Middle frontal gyrus (tissue), 1 donor: ENCODE results near the gene BTRC.
"Not testable (repeated sequence)": the region's sequence is repeated elsewhere in the genome, so short reads cannot be mapped to it uniquely, and the experiment has no call there.

Source experiments
- DNase-seq: peaks from one replicate; pipeline ENCODE4 v3.0.0-alpha.2; 2015; ENCODE audit warnings: low spot score; ENCODE audit errors: extremely low spot score

The BTRC gene

DNA sequence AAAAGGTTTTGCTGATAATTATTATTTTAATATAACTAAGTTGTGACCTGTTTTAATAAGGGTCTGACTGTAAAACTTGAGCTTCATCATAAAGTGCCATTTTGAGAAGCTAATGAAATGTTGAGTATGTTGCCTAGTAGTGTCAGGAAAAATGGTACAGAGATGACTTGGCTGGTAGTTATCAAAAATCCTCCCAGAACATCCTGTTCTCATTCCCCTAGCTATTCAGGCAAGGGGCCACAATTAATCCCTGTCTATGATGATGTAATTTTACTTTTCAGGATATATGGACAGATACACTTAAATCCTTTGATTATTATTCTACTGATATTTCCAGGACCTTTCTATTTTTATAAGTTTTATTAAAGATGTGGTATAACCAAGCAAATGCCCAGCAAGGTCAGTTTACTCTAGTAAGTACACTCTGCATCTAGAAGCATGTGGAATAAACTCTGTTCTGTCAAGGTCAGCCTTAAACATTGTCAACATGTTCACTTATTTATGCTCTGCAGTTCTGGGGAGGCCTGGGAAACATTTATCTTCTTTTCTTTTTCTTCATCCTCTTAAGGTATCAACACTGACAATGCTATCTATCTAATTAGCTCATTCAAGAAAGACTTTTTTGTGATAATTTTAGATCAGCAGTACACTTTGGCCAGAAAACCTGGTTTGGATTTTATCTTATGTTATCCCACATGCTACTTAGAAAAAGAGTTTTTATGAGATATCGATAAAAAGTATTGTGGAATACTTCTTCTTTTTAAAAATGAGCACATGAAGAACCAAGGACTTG is 32.1 kb downstream of the BTRC start:
- DNase-seq = no peak

DNA sequence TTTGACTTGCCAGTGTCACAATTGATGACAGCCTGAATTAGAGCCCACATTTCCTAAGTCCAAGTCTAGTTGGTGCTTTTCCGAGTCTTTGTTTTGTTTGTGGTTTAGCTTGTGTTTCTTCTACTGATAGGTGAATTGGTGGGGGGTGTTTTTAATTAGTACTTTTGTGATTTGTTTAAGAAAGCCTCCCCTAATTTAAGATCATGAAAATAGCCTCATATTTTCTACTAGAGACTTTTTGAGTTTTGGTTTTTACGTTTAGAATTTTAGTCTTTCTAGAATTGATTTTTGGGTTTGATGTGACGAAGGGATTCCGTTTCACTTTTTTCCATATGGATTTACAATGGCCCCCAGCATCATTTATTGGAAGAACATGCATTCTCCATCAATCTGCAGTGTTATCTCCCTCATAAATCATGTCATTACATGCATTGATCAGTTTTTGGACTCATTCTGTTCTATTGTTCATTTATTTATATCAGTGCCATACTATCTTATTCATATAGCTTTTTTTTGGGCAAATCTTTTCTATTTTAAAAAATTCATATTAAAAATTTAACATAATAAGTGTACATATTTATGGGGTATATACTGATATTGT is 32.8 kb downstream of the BTRC start:
- DNase-seq = no peak

DNA sequence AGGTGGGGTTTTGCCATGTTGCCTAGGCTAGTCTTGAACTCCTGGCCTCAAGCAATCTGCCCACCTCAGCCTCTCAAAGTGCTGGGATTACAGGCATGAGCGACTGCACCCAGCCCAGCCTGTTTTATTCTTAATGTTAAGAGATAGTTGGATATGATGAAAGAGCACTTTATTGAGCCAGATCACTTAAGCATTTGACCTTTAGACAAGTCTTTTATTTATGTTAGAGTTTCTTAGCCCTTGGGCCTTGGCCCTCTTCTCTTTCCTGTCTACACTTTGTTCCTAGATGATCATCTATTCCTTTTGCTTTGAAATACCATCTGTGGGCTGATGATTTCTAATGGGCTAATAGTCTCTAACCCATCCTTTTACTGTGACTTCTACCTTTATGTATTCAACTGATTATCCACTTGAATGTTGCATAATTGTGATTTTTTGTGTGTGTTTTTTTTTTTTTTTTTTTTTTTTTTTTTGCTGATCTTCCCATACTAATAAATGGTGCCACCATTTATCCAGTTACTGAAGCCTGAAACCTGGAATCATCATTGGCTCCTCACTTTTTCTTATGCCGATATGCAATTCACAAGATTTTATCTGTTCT is 34.8 kb downstream of the BTRC start:
- DNase-seq = no peak

DNA sequence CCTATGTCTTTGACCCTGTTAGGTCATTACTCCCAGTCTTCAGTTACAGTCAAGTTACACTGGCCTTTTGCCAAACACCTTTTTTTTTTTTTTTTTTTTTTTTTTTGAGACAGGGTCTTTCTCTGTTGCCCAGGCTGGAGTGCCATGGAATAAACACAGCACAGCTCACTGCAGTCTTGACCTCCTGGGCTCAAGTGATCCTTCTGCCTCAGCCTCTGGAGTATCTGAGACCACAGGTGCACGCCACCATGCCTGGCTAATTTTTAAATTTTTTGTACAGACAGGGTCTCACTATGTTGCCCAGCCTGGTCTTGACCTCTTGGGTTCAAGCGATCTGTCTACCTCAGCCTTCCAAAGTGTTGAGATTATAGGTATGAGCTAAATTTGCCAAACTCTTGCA is 35.6 kb downstream of the BTRC start:
- DNase-seq = not testable (repeated sequence)

DNA sequence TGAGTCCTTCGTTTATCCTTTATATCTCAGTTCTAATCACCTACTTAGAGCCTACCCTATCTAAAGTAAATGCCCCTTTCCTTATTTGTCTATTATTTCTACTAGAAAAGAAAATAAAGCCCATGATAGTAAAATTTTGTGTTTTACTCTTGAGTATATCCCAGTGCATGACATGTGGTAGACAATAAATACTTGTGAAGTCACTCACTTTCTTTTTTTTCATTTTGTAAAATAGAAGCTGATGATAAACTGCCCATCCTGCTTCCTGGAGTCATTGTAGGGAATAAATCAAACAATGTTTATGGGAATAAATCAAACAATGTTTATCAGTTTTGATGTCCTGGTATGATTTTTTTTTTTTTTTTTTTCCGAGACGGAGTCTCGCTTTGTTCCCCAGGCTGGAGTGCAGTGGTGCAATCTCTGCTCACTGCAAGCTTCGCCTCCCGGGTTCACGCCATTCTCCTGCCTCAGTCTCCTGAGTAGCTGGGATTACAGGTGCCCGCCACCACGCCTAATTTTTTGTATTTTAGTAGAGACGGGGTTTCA is 36.1 kb downstream of the BTRC start:
- DNase-seq = no peak

DNA sequence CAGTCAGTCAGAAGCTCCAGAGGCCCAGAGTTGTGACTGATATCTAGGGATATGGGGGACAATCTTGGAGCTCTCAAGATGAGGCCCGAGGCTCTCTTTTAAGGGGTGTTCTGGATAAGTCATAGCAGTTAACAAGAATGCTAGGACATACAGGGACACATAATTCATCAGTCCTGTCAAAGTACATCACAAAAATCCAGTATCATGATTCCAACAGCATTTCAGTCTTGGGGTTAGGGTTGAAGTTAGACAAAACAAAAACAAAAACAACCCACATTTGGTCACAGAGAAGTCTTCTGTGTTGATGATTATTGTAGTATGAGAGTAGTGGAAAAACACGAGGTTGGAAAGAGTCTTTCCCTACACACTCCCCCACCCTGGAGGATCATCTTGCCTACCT is 39.4 kb downstream of the BTRC start:
- no peak for DNase-seq

DNA sequence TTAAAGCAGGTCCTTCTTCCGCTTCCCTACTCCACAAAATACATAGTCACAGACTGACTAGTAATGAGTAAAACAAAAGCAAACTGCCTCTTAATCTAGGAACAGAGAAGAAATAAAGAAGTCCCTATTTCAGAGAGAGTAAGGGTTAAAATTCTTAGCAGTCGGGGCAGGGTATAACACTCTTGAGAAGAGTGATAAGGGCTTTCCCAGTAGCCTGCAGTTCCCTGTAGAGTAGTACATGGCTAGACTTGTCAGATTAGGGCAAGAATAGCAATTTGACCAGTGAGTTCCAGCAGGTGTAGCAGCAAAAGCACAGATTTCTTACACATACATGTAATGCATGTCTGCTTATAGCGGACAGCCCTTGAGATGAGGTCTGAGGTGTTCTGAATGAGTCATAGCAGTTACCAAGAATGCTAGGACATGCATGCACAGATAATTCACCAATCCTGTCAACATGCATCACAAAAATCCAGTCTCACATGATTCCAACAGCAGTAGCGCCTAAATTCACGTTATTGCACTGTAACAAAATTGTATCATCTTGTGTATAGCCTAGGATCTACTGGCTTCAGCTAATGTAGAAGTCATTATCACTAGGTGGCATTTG is 40.7 kb downstream of the BTRC start:
- no peak for DNase-seq

DNA sequence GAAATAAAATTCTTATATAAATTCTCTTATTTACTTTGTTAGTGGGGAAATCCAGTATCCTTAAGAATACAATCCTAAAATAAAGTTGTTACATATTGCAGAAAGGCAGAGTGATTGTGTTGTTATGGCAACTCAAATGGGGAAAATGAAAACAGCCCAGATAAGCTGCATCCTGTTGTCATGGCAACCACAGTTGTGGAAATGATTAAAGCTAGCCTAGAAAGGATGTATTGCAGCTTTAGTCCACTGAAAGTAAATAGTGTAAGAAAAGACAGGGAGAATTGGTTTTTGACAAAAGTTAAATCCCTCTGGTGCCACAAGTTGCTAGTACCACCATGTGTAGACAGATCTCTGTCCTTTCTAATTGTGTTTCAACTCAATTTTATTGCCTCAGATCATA is 43.2 kb downstream of the BTRC start:
- DNase-seq = peak; percentile 57

DNA sequence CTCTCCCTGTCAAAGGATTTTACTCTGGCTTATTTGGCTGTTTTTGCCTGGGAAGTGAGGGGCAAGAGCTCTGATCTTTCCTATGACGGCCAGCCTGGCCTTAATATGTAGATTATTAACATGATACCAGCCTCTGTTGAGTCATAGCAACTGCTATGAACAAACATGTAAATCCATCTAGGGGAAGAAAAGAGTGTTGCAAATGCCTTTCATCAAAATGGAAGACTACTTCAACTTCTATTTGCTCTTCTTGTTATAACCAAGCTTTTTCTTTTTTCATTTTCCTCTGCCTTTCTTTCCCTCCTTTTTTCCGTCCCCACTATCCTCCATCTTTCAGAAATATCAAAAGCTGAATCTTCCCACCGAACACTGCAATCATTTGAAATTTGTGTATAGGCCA is 46.6 kb downstream of the BTRC start:
- DNase-seq = no peak

DNA sequence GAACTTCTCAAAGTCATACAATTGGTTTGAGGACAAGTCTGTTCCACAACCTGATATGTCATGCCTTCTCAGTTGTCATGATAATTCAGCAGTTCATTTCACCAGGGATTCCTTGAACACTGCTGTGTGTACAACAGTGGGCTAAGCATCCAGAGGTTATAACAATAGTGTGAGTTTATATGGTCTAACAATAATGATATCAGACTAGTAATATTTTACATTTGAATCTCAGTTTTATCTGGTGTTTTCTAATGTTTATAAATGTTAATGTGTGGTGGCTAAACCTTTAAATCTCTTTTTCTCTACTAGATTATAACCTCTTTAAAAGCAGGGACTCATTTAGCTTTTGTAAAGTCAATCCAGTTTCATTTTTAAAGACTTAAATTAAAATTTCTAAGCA is 48.7 kb downstream of the BTRC start:
- no peak for DNase-seq

DNA sequence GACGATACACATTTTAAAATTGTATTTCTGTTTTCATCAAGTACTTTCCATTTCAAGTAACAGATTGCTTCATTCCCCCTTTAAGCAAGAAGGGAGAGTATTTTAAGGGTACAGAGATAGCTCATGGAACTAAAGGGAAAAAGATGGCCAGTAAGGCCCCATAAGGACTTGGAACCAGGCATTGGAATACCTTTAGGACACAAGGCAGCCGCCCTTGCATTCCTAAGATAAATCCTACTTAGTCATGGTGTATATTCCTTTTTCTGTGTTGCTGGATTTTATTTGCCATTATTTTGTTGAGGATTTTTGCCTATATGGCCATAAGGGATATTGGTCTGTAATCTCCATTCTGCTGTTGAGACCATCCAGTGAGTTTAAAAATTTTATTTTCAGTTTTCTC is 49.2 kb downstream of the BTRC start:
- no peak for DNase-seq

DNA sequence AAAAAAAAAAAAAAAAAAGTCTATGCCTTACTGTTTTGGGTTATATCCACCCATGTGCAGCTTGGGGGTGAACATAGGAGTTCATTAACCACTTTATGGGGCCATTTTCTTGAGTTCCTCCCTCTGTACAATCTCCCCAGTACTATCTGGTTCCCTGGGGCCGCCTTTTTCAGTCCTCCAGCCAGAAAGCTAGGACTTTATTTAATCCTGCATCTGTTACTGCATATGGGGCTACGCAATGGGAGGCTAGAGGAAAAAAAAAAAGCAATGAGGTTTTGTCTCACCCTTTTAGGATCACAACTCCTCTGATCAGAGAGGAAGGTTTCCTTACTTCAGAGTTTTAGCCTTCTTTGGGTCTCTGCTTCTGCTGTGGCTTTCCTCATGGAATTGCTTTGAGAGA is 51.0 kb downstream of the BTRC start:
- DNase-seq = no peak

DNA sequence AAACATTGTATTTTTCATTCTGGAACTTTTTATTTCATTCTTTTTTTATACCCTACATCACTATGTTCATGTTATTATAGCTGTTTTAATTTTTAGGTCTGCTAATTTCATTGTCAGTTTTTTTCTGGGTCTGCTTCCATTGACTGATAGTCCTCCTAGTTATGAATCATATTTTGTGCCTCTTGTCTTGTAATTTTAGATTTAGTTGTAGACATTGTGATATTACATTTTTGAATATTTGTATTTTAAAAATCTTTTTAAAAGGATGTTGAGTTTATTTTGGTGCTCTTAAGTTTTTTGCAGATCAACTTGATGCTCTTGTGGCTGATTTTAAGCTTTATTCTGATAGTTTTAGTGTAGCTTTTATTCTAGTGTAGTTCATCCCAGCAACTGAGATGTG is 57.6 kb downstream of the BTRC start:
- DNase-seq = no peak

DNA sequence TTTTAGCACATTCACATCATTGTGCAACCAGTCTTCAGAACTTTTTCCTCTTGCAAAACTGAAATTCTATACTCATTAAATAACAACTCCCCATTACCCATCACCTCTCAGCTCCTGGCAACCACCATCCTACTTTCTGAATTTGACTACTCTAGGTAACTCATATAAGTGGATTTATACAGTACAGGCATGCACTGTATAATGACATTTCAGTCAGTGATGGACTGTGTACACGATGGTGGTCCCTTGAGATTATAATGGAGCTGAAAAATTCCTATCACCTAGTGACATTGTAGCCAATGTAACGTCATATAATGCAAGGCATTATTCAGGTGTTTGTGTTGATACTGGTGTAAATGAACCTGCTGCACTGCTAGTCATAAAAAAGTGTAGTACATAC is 60.1 kb downstream of the BTRC start:
- no peak for DNase-seq

DNA sequence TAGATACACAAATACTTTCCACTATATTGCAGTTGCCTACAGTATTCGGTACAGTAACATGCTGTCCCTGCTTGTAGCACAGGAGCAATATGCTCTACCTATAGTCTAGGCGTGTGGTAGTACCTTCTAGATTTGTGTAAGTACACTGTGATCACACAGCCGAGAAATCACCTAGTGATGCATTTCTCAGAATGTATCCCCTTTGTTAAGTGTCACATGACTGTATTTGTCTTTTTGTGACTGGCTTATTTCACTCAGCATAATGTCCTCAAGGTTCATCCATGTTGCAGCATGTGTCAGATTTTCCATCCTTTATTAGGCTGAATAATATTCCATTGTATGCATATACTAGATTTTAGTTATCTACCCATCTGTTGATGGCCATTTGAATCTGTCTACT is 61.9 kb downstream of the BTRC start:
- DNase-seq = no peak

DNA sequence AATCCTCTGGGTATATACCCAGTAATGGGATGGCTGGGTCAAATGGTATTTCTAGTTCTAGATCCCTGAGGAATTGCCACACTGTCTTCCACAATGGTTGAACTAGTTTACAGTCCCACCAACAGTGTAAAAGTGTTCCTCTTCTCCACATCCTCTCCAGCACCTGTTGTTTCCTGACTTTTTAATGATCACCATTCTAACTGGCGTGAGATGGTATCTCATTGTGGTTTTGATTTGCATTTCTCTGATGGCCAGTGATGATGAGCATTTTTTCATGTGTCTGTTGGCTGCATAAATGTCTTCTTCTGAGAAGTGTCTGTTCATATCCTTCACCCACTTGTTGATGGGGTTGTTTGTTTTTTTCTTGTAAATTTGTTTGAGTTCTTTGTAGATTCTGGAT is 68.0 kb downstream of the BTRC start:
- DNase-seq = not testable (repeated sequence)

DNA sequence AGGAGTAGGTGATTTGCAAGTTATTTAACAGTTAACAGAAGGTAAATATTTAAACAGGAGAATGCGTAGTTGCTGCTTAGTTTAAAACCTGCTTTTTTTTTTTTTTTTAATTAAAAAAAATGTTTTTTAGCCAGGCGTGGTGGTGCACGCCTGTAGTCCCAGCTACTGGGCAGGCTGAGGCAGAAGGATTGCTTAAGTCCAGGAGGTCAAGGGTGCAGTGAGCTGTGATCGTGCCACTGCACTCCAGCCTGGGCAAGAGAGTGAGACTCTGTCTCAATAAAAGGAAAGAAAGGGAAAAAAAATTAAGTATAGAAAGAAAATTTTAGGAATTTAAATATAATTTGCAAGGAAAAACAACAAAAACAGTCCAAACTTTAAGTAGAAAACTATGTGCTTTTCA is 71.6 kb downstream of the BTRC start:
- DNase-seq = no peak

DNA sequence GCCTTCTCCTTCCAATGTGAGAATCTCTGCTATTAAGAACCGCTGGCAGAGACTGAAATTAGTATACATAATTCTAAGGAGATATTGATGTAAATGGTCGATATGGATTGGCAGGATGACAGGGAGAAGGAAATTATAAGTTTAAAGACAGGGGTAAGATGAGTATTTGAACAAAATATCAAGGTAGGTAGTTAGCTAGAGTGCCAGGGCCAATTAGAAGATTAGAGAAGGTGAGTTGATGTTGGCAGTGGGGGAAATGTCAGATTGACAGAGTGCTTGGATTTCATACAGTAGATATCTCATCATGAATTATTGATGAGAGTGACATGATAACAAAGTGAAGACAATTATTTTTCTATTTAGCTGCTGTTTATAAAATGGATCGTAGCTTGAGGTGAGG is 74.1 kb downstream of the BTRC start:
- no peak for DNase-seq

DNA sequence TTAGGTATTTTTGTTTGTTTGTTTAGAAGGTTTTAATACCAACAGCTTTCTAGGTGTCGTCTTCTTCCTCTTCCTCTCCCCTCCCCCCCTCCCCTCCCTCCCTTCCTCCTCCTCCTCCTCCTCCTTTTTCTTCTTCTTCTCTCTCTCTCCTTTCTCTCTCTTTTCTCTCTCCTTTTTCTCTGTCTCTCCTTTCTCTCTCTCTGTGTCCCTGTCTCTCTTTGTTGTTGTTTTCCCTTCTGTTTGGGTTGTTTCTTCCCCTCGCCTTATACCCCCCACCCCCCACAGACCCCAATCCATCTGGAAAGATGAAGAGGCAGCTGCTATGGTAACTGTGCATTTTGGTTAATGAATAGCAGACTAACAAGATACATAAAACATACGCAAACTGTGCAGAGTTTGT is 75.5 kb downstream of the BTRC start:
- DNase-seq = no peak

DNA sequence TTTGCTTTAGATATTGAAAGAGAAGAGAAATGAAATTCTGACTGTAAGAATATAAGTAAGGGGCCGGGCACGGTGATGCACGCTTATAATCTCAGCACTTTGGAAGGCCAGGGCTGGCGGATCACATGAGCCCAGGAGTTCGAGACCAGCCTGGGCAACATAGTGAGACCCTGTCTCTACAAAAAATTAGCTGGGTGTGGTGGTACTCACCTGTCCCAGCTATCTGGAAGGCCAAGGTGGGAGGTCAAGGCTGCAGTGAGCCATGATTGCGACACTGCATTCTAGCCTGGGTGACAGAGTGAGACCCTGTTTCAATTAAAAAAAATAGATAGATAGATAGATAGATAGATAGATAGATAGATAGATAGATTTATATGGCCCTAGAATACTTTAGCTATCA is 82.3 kb downstream of the BTRC start:
- DNase-seq = no peak

DNA sequence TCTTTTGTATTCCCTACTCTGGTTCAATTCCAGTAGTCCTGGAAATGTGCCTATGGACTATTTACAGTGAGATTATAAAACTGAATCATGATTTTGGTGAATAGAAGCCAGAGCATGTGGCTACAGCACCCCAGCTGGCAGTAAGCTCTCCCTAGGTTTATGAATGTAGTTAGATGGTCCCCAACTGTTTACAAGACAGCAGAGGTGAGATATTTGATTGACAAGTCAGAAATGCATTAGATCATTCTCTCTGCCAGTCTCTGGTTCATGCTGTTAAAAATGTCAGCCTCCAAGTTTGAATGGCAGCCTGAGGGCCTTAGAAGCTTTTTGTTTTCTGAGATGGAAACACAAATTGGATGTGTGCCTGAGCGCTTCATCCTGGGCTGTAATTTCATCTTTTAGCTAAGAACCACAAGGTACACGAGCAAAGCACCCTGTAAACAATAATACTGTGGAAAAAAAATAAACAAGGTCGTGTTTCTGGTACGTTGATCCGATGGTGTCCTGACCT is 85.0 kb downstream of the BTRC start:
- no peak for DNase-seq
